A549 treated with RU486 at 1 μM for 4 hours (cell line): Measurements from ENCODE around the gene CYSTM1. TPM values are rescaled to one million over a fixed set of nuclear protein-coding genes. Genes with fewer than 3 reads are reported as not detected.

Source experiments
- total RNA-seq: library from RNA; stranded (reverse); fragments of 200-300 nt; extraction: Qiagen RNA extraction; gene quantifications from 5 replicates; pipeline ENCODE4 v1.2.3, GENCODE V29; 2022; ENCODE audit warnings: low read depth

CYSTM1 gene
- 151 to 227 TPM (median 171 TPM) in 5 replicates for total RNA-seq

DNA sequence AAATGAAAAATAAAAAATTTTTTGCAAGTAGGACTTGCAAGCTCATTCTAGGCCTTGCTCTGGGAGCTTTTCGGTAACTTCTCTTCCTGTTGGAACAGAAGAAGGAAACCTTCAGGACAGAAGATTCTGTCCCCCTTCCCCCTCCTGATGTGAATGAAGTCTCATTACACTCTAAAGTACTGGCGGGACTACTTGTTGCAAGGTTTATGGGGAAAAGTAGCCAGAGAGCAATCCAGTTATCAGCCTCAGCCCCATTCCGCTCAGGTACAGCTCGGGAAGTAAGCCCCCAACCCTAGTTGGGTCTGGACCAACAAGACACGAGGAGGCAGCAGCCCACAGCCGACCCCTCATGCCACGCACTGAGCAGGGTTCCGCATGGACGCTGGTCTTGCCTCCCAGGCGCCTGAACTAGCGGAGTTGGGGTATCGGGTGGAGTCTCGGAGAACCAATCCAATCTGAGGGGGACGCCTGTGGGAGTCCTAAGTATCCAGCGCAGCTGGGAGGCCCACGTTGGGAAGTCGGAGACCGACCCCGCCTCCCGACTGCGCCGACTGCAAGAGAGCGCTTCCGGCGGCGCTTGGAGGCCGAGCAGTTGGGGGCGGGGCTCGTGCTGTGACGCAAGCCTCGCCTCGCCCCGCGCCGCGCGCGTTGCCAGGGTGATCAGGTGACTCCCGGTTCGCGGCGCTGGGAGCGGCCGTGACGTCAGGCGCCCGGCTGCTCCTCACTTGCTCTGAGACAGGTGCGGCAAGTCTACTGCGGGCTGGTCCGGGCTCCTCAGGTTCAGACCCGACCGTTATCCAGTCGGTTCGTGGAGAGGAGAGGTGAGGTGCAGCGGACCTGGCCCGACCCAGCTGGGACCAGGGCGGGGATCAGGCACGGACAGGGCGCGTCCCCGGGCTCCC, at the start of gene CYSTM1:
Gene CYSTM1 (plus strand): TSS at position 724 of the 902 bp plus-strand sequence. CDS start 19,278 bp downstream, outside the sequence.

GRCh38 chr5:140125637-140126036, 49.4 kb upstream of the CYSTM1 start, which contains the start of gene IGIP:
Gene IGIP, plus strand, starts transcription at chr5:140125937. Its CDS starts 2,540 bp downstream, at chr5:140128477.

Other genes starting within 250 kb of the CYSTM1 start
- gene NRG2, start 131.9 kb upstream of the CYSTM1 start, total RNA-seq, result 1.8 to 2.8 TPM (median 2.1 TPM) in 5 replicates
- 4.9 to 7.6 TPM (median 5.9 TPM) in 5 replicates for gene PURA, start 61.1 kb upstream of the CYSTM1 start, total RNA-seq
- 0.53 to 1.1 TPM (median 0.94 TPM) in 5 replicates for gene IGIP, start 49.3 kb upstream of the CYSTM1 start, total RNA-seq
- 91.6 to 147 TPM (median 95.1 TPM) in 5 replicates for gene PFDN1, start 127.9 kb downstream of the CYSTM1 start, total RNA-seq
- 5.8 to 7.6 TPM (median 7.1 TPM) in 5 replicates for gene HBEGF, start 171.4 kb downstream of the CYSTM1 start, total RNA-seq
- not detected in 5 replicates for gene SLC4A9, start 185.0 kb downstream of the CYSTM1 start, total RNA-seq
- 45.2 to 56.1 TPM (median 54.2 TPM) in 5 replicates for gene ANKHD1, start 226.6 kb downstream of the CYSTM1 start, total RNA-seq